ENCODE results near the gene DNAAF8.
"Not testable (repeated sequence)": the region's sequence is repeated elsewhere in the genome, so short reads cannot be mapped to it uniquely, and the experiment has no call there.

Gene DNAAF8

DNA sequence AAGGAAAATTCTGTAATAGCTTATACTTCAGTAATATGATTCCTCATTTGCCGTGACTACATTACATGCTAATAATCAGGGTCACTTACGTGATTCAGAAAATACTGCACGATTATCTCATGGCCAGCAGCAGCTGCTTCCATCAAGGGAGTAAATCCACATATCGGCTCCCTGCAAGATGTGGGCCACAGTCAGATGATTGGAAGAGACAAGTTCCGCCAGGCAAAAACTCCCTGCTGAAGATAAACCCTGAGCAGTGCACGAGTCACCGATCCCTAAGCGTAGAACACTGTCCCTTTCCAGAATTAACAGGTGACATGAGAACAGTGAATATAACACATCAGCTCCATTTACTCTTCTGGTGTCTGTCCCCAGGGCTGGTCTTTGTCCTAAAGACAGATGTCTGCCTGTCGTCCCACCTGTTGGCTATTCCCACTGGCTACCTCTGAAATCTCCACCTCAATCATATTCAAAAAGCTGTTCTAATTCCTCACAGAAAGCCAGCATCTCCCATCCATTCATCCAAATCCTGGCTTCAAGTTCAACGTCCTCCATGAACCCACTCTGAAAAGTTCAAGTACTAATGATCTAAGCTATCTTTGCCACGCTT, 9.6 kb upstream of the DNAAF8 start:
- DNase-seq = no peak

DNA sequence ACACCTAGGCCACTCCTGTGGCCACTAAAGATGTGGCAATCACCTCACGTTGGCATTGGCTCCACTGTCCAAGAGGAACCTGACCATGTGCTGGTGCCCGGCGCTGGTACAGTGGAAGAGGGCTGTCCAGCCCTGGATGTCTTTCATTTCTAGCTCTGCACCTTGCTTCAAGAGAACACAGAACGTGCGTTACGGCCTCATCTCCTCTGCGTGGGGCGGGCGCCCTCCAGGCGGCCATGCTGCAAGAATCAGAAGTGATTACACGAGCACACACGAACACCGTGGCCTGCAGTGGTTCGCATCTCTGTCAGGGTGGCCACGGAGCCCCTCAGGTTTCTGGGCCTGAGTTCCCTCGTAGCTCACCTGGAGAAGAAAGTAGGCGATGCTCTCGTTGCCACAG, 7.7 kb upstream of the DNAAF8 start:
- no peak for DNase-seq

- DNase-seq = no peak
These were observed 5.7 kb upstream of the DNAAF8 start for GRCh38 chr16:4728676-4729075.

DNA sequence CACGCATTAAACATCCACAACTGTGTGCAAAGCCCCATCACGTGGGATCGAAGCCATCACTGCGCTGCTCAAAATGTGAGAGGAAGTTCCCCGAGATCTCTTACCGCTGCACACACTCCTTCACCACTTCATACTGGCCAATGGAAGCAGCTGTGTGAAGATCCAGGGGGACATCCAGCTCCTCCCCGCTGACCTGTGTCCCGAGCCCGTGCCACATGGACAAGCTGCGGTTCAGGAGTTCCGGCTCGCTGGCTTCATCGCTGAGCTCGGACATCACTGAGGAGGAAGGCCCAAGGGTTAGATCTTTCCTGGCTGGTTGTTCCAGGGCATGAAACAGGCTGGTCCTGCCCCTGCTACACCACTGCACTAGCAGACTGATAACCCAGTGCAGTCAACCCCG, 4.5 kb upstream of the DNAAF8 start:
- no peak for DNase-seq

GRCh38 chr16:4733211-4733742, 1.1 kb upstream of the DNAAF8 start:
- DNase-seq = no peak

GRCh38 chr16:4733747-4734062, 632 bp upstream of the DNAAF8 start:
- peak; percentile 8 for DNase-seq

GRCh38 chr16:4734730-4735535, 596 bp downstream of the DNAAF8 start:
- DNase-seq = peak; percentile 67

- DNase-seq = no peak
These were observed 2.2 kb downstream of the DNAAF8 start for GRCh38 chr16:4736546-4736945.

GRCh38 chr16:4737545-4737944, 3.2 kb downstream of the DNAAF8 start:
- DNase-seq = no peak

DNA sequence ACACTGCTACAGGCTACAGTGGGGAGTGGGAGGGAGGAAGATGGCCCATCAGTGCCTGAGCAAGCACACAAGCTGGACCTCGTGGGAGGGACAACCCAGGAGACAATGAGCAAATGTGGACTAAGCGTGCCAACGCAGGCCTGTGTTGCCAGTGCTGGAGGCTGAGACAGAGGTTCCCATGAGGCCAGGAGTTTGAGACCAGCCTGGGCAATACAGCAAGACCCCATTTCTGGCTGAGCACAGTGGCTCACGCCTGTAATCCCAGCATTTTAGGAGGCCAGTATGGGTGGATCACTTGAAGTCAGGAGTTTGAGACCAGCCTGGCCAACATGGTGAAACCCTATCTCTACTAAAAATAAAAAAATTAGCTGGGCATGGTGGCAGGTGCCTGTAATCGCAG, 4.0 kb downstream of the DNAAF8 start:
- not testable (repeated sequence) for DNase-seq

GRCh38 chr16:4743226-4743878, 9.0 kb downstream of the DNAAF8 start:
- no peak for DNase-seq

DNA sequence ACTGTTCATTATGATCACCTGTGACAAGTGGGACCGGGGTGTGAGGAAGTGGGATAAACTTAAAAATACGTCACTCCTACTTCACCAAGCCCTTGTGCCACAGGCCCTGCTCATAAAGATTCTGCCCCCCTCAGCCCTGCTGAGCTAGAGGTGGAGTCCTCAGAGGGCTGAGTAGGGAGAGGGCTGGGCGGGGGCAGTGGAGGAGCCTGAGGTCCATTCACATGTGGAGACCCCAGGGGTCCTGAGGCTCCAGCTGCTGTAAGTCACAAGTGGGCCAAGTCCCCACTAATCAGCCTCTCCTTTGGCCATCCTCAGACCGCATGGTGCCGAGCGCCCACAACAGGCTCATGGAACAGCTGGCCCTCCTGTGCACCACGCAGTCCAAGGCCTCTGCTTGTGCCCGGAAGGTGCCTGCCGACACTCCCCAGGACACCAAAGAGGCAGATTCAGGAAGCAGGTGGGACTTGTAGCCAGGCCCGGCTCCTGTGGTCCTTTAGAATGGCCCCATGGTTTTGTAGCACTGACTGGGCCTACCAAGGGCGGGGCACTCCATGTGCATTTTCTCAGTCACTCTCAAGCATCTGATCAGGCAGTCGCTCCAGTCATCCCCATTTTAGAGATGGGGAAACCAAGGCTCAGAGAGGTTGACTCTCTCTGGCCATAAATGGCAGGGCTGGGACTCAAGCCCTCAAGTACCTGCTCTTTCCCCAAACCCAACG, 10.4 kb downstream of the DNAAF8 start:
- no peak for DNase-seq

GRCh38 chr16:4745274-4745569, 10.9 kb downstream of the DNAAF8 start:
- no peak for DNase-seq

DNA sequence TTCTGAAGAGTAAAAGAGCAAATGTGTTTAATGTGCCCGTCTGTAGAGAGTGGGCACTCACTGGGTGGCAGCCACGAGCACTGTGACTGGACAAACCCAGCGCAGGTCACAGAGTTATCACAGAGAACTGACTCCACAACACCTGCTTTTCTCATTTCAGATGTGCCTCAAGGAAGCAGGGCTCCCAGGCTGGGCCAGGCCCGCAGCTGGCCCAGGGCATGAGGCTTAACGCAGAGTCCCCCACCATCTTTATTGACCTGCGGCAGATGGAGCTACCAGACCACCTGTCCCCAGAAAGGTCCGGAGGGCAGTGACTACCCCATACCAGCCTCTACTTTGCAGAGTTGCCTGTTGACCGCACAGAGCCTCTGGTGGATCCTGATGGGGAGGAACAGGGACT, 11.9 kb downstream of the DNAAF8 start:
- DNase-seq = no peak

DNA sequence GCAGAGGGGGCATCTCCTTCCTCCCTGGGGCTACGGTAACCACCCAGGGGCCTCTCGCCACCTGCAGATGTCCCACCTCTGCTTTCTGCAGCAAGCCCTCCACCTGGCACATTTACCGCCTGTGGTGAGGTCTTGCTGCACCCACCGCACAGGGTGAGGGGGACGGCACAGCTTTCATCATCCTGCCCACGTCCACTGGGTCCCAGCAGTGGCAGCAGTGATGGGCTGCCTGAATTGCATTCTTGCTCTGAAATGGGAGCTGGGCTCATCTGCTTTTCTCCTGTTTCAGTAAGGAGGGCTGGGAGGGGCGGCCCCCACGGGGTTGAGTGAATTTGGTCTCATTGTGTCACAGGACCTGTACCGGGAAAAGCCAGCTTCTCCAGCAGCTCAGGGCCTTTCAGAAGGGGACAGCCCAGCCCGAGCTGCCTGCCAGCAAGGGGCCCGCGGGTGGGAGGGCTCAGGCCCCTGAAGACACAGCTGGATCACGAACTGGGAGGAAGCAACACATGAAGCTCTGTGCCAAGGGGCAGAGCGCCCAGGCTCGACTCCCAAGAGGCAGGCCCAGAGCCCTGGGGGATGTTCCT, 12.7 kb downstream of the DNAAF8 start:
- no peak for DNase-seq

DNA sequence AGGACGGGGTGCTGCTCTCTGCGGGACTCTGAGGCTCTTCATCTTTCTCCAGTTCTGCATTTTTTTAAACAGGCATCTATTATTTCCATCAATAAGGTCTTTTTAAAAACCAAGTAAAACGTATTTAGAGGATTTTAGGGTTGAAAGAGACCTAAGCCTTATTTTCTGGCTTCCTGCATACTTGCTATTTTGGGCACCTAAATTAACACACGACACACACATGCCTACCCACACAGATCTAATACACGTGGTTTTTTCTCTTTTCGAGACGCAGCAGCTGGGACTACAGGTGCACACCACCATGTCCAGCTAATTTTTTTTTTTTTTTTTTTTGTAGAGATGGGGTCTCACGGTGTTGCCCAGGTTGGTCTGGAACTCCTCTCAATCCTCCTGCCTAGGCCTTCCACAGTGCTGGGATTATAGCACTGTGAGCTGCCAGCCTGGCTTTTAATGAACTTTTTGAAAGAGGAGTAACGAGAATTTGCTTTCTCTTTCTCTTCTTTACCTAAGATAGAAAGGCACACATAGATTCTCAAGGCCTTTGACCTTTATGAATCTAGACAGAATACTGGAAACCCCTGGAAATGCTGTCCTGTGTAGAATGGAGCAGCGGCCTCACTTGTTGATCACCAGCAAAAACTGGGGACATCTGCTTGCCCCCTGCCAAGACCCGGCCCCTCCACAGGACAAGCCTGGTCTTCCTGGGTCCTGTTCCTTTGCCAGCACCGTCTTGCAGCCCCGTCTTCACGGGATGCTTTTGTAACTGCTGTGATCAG, 13.8 kb downstream of the DNAAF8 start:
- DNase-seq = no peak

DNA sequence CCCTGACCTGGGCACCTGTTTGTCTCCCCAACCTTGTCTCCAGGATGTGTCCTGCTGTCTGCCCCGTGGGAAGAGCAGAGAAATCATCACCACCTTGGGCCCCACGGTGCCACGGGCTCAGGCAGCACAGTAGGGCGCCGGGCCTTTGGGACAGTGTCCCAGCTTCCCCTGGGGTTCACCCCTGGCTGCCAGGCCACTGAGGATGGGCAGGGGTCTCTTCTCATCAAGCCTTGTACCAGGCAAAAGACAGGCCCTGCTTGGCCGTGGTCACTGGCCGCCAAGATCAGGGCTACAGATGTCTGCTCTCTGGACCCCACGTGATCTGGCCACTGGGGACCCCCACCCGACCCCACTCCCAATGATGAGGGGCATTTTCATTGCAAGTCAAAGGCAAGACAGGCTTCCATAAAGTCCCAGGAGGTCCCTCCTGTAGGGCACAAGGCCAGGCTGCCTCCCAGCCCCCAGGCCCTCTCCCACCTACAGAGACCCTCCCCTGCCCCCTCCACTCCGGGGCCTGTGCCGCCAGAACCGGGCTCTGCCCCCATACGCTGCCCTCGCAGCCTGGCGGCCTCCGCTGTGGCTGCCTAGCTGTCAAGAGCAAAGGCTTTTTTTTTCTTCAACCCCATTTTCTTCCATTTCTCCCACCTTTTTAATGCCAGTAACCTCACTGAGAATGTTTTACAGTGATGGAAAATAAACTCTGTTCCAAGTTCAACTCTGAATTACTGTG, 14.5 kb downstream of the DNAAF8 start:
- DNase-seq = no peak

- no peak for DNase-seq
These were observed 15.4 kb downstream of the DNAAF8 start for GRCh38 chr16:4749700-4750257.

- no peak for DNase-seq
These were observed 16.6 kb downstream of the DNAAF8 start for GRCh38 chr16:4750896-4751295.

DNA sequence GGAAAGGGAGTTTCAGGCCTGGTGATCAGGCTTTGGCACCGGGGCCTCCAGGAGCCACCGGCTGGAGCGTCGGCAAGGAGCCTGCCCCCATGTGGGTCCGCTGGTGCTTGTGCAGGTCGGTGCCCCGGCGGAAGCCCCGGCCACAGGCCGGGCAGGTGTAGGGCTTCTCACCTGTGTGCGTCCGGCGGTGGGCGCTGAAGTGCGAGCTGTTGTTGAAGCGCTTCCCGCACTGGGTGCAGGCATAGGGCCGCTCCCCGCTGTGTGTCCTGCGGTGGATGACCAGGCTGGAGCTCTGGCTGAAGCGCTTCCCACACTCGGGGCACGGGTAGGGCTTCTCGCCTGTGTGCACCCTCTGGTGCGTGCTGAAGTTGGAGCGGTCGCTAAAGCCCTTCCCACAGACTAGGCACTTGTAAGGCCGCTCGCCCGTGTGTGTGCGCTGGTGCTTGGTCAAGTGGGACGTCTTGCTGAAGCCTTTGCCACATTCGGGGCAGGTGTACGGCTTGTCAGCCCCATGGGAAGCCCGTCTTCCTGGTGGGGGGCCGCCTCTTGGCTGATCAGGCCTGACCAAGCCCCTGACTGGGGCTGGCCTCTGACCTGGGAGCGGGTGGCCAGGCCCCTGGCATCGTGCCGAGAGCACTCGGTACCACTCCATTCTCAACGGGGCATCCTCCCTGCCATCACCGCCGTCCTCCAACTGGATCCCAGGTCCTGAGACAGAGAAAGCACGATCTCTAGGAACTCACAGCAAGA, 18.2 kb downstream of the DNAAF8 start:
- DNase-seq = no peak

- no peak for DNase-seq
These were observed 18.9 kb downstream of the DNAAF8 start for GRCh38 chr16:4753227-4753626.
